GM18868 (cell line): ENCODE measurements around the gene PODXL2.
"Not testable (repeated sequence)": the region's sequence is repeated elsewhere in the genome, so short reads cannot be mapped to it uniquely, and the experiment has no call there.

Experiments used
- ATAC-seq: cut with Tn5 transposase; IDR thresholded peaks from one replicate; pipeline ENCODE4 v1.9.1; 2021; ENCODE audit warnings: mild to moderate bottlenecking, moderate library complexity; ENCODE audit not compliant: unreplicated experiment

PODXL2 gene

GRCh38 chr3:127605547-127605946, 23.4 kb upstream of the PODXL2 start:
- not testable (repeated sequence) for ATAC-seq

- ATAC-seq = no peak
Observed at GRCh38 chr3:127606086-127606805, 22.7 kb upstream of the PODXL2 start.

GRCh38 chr3:127606981-127607595, 21.9 kb upstream of the PODXL2 start:
- no peak for ATAC-seq

GRCh38 chr3:127607675-127608361, 21.2 kb upstream of the PODXL2 start:
- ATAC-seq = no peak

GRCh38 chr3:127608362-127608718, 20.6 kb upstream of the PODXL2 start:
- ATAC-seq = no peak

- ATAC-seq = no peak
Observed at GRCh38 chr3:127610105-127610504, 18.9 kb upstream of the PODXL2 start.

- no peak for ATAC-seq
Observed at GRCh38 chr3:127611251-127611650, 17.7 kb upstream of the PODXL2 start.

GRCh38 chr3:127612966-127613365, 16.0 kb upstream of the PODXL2 start:
- no peak for ATAC-seq

GRCh38 chr3:127613406-127613805, 15.6 kb upstream of the PODXL2 start:
- ATAC-seq = no peak

GRCh38 chr3:127614928-127615589, 13.9 kb upstream of the PODXL2 start:
- no peak for ATAC-seq

GRCh38 chr3:127615631-127616305, 13.2 kb upstream of the PODXL2 start:
- no peak for ATAC-seq

- ATAC-seq = no peak
Observed at GRCh38 chr3:127616836-127617605, 12.0 kb upstream of the PODXL2 start.

GRCh38 chr3:127618891-127619290, 10.1 kb upstream of the PODXL2 start:
- no peak for ATAC-seq

- no peak for ATAC-seq
Observed at GRCh38 chr3:127620637-127621375, 8.2 kb upstream of the PODXL2 start.

GRCh38 chr3:127622031-127622430, 7.0 kb upstream of the PODXL2 start:
- ATAC-seq = no peak

GRCh38 chr3:127622772-127623576, 6.0 kb upstream of the PODXL2 start:
- no peak for ATAC-seq

- ATAC-seq = no peak
Observed at GRCh38 chr3:127624063-127624462, 4.9 kb upstream of the PODXL2 start.

GRCh38 chr3:127625821-127626220, 3.2 kb upstream of the PODXL2 start:
- ATAC-seq = no peak

- no peak for ATAC-seq
Observed at GRCh38 chr3:127628426-127628787, 578 bp upstream of the PODXL2 start.
